OCI-LY7 (cell line): ENCODE measurements around the gene KIN. TPM values are rescaled to one million over a fixed set of nuclear protein-coding genes. Genes with fewer than 3 reads are reported as not detected.

ENCODE experiments used
- BruUV-seq: library from RNA; stranded (reverse); fragments of 400-500 nt; replicated peaks from 2 replicates; lab custom pipeline; 2021; lab: Mats Ljungman, UMichigan
- CTCF ChIA-PET: fragments of 300-600 bp; sonication (Branson Sonifier 250); formaldehyde crosslinking; loops from one replicate; lab custom pipeline; 2022; ENCODE audit warnings: antibody characterized with exemption; ENCODE audit not compliant: unreplicated experiment; lab: Charles Lee
- POLR2A ChIA-PET: fragments of 300-600 bp; sonication (Branson Sonifier 250); formaldehyde crosslinking; loops from one replicate; lab custom pipeline; 2022; ENCODE audit warnings: antibody characterized with exemption; lab: Charles Lee
- DNase-seq: peaks from one replicate; pipeline ENCODE4 v3.0.0-alpha.2; 2015; ENCODE audit warnings: low spot score
- H2AFZ ChIP-seq: fragments of 200-600 bp; sonication (generic), shearing (Covaris generic); 2 replicates; pipeline ENCODE4 v1.6.1; 2014; ENCODE audit warnings: mild to moderate bottlenecking, antibody characterized with exemption, low read length, moderate library complexity
- H3K27ac ChIP-seq: fragments of 200-600 bp; sonication (generic); 2 replicates; pipeline ENCODE4 v1.5.1; 2014; ENCODE audit warnings: mixed run types, low read depth, mild to moderate bottlenecking, moderate library complexity, low read length, inconsistent platforms; ENCODE audit not compliant: poor library complexity, severe bottlenecking
- H3K36me3 ChIP-seq: fragments of 200-600 bp; sonication (generic); 2 replicates; pipeline ENCODE4 v1.6.1; 2014; ENCODE audit warnings: mild to moderate bottlenecking, antibody characterized with exemption, low read length, moderate library complexity, mixed read lengths; ENCODE audit not compliant: insufficient read depth
- H3K4me1 ChIP-seq: fragments of 200-600 bp; sonication (generic); 2 replicates; pipeline ENCODE4 v1.5.1; 2014; ENCODE audit warnings: mild to moderate bottlenecking, low read length; ENCODE audit not compliant: insufficient read depth, poor library complexity, severe bottlenecking
- H3K4me2 ChIP-seq: fragments of 200-600 bp; sonication (generic); 2 replicates; pipeline ENCODE4 v1.6.1; 2014; ENCODE audit warnings: mild to moderate bottlenecking, low read length
- H3K4me3 ChIP-seq: fragments of 200-600 bp; sonication (generic); 2 replicates; pipeline ENCODE4 v1.5.1; 2014; ENCODE audit warnings: mild to moderate bottlenecking, low read depth, low read length; ENCODE audit not compliant: poor library complexity, severe bottlenecking
- H3K79me2 ChIP-seq: fragments of 200-600 bp; sonication (generic); 2 replicates; pipeline ENCODE4 v1.6.1; 2016; ENCODE audit warnings: low read depth, mild to moderate bottlenecking, low read length, moderate library complexity, mixed read lengths; ENCODE audit not compliant: insufficient read depth
- H3K9me2 ChIP-seq: fragments of 200-600 bp; sonication (generic); 2 replicates; pipeline ENCODE4 v1.6.1; 2016; ENCODE audit warnings: mild to moderate bottlenecking, low read length, mixed read lengths; ENCODE audit not compliant: insufficient read depth
- H3K9me3 ChIP-seq: fragments of 200-600 bp; sonication (generic); 2 replicates; pipeline ENCODE4 v1.6.1; 2014; ENCODE audit warnings: mild to moderate bottlenecking, mixed run types, low read length, mixed read lengths
- H4K20me1 ChIP-seq: fragments of 200-600 bp; sonication (generic); 2 replicates; pipeline ENCODE4 v1.6.1; 2014; ENCODE audit warnings: mild to moderate bottlenecking, antibody characterized with exemption, low read length, moderate library complexity, mixed read lengths; ENCODE audit not compliant: insufficient read depth
- CTCF ChIP-seq: fragments of 200-600 bp; sonication (generic); conservative IDR thresholded peaks from 2 replicates; pipeline ENCODE4 v1.5.1; 2014; ENCODE audit warnings: mild to moderate bottlenecking, antibody characterized with exemption, low read length, moderate library complexity, mixed read lengths
- EZH2phosphoT487 ChIP-seq: fragments of 200-600 bp; sonication (generic); IDR thresholded peaks from 2 replicates; pipeline ENCODE4 v1.6.1; 2018; ENCODE audit warnings: low read depth, borderline replicate concordance, mild to moderate bottlenecking, mixed run types, antibody characterized with exemption, low read length, moderate library complexity, mixed read lengths
- intact Hi-C: fragments of 100-400 bp; cut with micrococcal nuclease; formaldehyde crosslinking; loops from one replicate; pipeline ENCODE4 v1.10.0; 2022; ENCODE audit not compliant: unreplicated experiment
- total RNA-seq, 2 experiments: library from RNA; depleted of rRNA in 1 of 2; stranded (reverse); fragments of >200 nt in 1 of 2; shearing (Covaris generic) in 1 of 2; gene quantifications; 2 replicates each; pipeline ENCODE4 v1.2.3, GENCODE V29; 2014 to 2022

KIN gene
- total RNA-seq, 2 experiments from 2014 or later, result 12.0 to 15.5 TPM

GRCh38 chr10:7744307-7744706 is 43.5 kb downstream of the KIN start:
- no peak overlapping the region for H3K4me3 ChIP-seq
- H3K27ac ChIP-seq, result no peak overlapping the region
- no peaks in the 10 kb centered on the region for H3K9me3 ChIP-seq
- no peaks in the 10 kb centered on the region for H3K36me3 ChIP-seq
- H3K4me1 ChIP-seq, result no peaks in the 10 kb centered on the region
- TF ChIP-seq EZH2phosphoT487 (no peak), CTCF (no peak)
- DNase-seq, result no peak
- ChIA-PET POLR2A (interaction anchor here (0.6 kb wide), 1 partner anchor 380 kb away, joined by 3 read pairs; no protein-coding TSS in a partner anchor), CTCF (no interaction called here)
- no peaks in the 10 kb centered on the region for H4K20me1 ChIP-seq
- no peaks in the 10 kb centered on the region for H3K79me2 ChIP-seq
- H3K9me2 ChIP-seq, result no peaks in the 10 kb centered on the region
- intact Hi-C loops, result no loop called here
- no peak overlapping the region for H2AFZ ChIP-seq
- no peak overlapping the region for H3K4me2 ChIP-seq
- no TSS peak for BruUV-seq

- H3K27ac ChIP-seq, result no peak overlapping the region
- no peaks in the 10 kb centered on the region for H3K4me1 ChIP-seq
- no peak for DNase-seq
- no peaks in the 10 kb centered on the region for H3K9me2 ChIP-seq
- H3K4me3 ChIP-seq, result no peak overlapping the region
- ChIA-PET CTCF (no interaction called here), POLR2A (interaction anchor here (0.5 to 0.6 kb wide), 2 partner anchors 19 to 136 kb away, joined by 3 to 4 read pairs; no protein-coding TSS in a partner anchor)
- H3K4me2 ChIP-seq, result no peak overlapping the region
- intact Hi-C loops, result no loop called here
- no peaks in the 10 kb centered on the region for H4K20me1 ChIP-seq
- no peaks in the 10 kb centered on the region for H3K9me3 ChIP-seq
- H3K79me2 ChIP-seq, result no peaks in the 10 kb centered on the region
- no peaks in the 10 kb centered on the region for H3K36me3 ChIP-seq
- TF ChIP-seq EZH2phosphoT487, result no peak
- no peak for TF ChIP-seq CTCF
- no peak overlapping the region for H2AFZ ChIP-seq
- no TSS peak for BruUV-seq
These were observed 49.0 kb downstream of the KIN start for GRCh38 chr10:7738536-7739407.

- no peak for DNase-seq
- intact Hi-C loops, result no loop called here
- no peak overlapping the region for H2AFZ ChIP-seq
- no TSS peak for BruUV-seq
- H4K20me1 ChIP-seq, result no peaks in the 10 kb centered on the region
- no peaks in the 10 kb centered on the region for H3K4me1 ChIP-seq
- H3K4me2 ChIP-seq, result no peak overlapping the region
- POLR2A ChIA-PET, result interaction anchor here (0.6 kb wide), 1 partner anchor 832 kb away, joined by 3 read pairs; no protein-coding TSS in a partner anchor
- H3K4me3 ChIP-seq, result no peak overlapping the region
- no peaks in the 10 kb centered on the region for H3K79me2 ChIP-seq
- CTCF ChIA-PET, result interaction anchor here (0.7 kb wide), 1 partner anchor 309 kb away, joined by 3 read pairs; no protein-coding TSS in a partner anchor
- H3K9me3 ChIP-seq, result no peaks in the 10 kb centered on the region
- no peak for TF ChIP-seq EZH2phosphoT487
- no peak for TF ChIP-seq CTCF
- H3K36me3 ChIP-seq, result no peaks in the 10 kb centered on the region
- H3K9me2 ChIP-seq, result no peaks in the 10 kb centered on the region
- H3K27ac ChIP-seq, result no peak overlapping the region
These were observed 53.0 kb downstream of the KIN start for GRCh38 chr10:7734821-7735220.
